CD4-positive, alpha-beta T cell treated with Interleukin-17A for 1 hour (primary cell): Measurements from ENCODE around the gene TFPI.
"Not testable (repeated sequence)": the region's sequence is repeated elsewhere in the genome, so short reads cannot be mapped to it uniquely, and the experiment has no call there.

Source experiments
- DNase-seq: peaks from one replicate; pipeline ENCODE4 v3.0.0-alpha.2; 2020

TFPI gene

DNA sequence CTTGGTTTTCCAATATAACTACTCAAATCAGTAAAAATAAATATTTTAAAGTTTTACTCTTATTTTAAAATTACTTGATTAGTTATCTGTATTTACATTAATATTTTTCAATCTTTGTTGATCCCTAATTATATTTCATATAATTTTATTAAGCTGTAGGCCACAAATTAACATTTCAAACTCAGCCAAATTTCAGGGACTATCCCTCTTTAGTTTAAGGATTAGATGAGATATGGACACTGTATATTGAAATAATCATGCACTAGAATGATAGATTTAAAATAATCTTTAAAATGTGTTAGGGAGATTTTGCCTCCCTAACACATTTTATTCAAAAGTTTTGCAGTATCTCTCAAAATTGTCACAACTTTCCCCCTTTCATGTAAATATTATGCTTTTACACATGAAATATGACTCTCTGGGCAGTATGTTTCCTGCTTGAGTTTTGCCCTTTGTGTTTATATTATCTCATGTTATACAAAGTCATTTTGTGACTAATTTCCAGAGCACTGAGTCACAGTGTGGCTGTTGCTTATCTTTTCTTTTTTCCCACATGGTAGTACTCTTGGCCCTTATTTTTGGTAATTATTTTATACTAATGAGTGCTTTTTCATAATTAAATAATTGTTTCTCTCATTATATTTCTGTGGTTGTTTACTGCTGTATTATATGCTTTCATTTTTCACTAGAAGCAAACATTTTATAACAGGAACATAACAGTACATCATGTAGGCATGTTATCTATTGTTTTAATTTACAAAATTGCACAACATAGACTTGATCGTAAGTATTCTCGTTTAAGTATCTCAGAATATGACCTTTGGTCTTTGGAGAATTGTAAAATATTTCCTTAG lies 1.2 kb downstream of the TFPI start:
- no peak for DNase-seq

DNA sequence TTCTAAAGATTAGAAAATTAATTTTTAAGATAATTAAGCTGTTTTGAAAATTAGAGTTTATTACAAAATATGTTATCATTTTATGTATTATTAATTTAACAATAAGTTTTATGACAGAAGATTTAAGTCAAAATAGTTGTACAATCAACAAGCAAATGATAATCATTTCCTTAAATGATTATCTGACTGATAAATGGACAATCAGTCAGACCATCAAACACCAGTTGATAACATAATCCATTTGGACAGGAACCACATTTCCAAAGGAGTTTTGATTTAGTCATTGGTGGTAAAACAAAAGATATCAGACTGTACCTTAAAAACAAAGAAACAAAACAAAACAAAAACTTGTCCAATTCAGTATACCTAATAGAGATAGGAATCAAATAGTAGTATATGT lies 1.9 kb downstream of the TFPI start:
- no peak for DNase-seq

- no peak for DNase-seq
These were observed 3.4 kb downstream of the TFPI start for GRCh38 chr2:187550857-187551256.

DNA sequence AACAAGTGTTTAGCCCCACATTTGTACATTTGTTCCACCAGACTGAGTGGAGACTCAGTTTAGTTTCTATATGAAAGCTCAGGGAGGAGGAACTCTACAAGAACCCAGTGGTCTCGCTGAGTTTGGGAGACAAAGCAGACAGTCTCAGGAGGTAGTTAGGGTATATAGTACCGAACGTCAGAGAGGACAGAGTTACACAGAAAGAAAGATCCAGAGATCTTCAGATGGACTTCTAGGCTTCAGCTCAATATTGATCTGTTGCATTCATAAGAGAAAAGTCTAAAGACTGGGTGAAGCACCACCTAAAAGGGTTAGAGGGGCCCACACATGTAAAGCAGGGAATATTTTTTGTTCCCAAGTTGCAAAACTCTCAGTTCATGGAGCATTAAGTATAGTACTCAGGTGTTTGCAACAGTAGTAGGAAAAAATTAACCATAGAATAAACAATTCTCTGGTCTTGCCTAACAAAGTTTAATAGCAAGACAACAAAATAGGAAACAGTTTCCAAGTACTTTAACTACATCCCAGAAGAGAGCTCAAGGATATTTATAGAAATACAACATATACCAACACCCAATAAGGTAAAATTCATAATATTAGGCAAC lies 4.2 kb downstream of the TFPI start:
- DNase-seq: no peak

GRCh38 chr2:187549193-187549592 lies 5.0 kb downstream of the TFPI start:
- no peak for DNase-seq

GRCh38 chr2:187548656-187549055 lies 5.6 kb downstream of the TFPI start:
- DNase-seq: no peak

- no peak for DNase-seq
These were observed 6.8 kb downstream of the TFPI start for GRCh38 chr2:187547353-187547979.

- no peak for DNase-seq
These were observed 7.4 kb downstream of the TFPI start for GRCh38 chr2:187546762-187547333.

DNA sequence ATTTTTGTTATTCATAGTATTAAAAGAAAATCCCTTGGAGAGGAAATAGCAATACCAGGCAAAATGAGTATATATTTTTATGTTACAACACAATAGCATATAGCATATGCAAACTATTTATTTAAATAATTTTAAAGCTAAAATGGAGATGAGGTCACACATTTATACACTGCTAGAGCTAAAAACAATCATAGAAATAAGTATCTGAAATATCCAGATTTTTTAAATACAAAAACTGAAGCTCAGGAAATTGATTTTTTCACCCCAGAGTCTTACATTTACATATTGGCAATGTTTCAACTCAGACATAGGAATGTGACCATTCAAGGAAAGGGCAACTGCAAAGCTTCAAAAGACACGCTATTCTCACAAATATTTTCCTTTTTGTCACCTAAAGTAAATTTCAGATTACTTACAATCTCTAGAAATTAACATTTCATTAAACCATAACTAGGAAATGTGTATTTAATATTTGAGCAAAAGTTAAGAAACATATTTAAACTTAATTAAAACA lies 8.9 kb downstream of the TFPI start:
- DNase-seq: no peak

DNA sequence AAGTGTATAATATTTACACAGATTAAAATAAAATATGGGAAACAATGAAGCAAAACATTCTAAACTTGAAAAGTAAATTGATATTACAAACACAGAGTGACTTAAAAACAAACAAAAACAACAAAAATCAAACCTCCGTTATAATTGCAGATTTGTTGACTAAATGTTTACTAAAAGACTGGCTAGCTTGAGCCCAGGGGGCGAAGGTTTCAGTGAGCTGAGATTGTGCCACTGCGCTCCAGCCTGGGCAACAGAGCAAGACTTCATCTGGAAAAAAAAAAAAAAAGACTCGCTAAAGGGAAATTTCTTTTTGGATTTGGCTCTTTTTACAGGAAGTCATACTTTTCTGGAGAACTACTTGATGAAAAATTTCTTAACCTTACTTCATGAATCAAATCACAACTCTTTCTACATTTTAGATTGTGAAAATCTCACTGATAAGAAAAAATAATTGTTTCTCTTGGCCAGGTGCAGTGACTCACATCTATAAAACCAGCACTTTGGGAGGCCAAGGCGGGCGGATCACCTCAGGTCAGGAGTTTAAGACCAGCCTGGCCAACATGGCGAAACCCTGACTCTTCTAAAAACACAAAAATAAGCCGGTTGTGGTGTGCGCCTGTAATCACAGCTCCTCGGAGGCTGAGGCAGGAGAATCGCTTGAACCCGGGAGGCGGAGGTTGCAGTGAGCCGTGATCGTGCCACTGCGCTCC lies 9.7 kb downstream of the TFPI start:
- no peak for DNase-seq

DNA sequence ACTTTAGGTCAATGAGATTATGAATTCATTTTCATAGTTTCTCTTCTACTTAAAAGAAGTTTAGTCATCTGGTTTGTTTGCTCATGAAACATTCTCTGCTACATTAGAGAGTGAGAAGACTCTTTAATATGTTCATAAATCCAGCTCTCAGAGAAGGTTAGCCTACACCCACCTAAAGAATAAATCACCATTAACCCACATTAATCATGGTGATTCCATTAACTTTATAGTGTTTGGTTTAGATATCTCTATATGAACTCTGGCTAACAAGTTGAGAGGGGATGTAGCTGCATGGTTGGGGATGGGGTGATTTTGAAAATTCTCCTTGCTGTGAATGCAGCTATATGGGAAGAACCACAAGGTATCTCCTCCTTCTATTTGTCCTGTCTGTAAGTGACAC lies 10.7 kb downstream of the TFPI start:
- no peak for DNase-seq

DNA sequence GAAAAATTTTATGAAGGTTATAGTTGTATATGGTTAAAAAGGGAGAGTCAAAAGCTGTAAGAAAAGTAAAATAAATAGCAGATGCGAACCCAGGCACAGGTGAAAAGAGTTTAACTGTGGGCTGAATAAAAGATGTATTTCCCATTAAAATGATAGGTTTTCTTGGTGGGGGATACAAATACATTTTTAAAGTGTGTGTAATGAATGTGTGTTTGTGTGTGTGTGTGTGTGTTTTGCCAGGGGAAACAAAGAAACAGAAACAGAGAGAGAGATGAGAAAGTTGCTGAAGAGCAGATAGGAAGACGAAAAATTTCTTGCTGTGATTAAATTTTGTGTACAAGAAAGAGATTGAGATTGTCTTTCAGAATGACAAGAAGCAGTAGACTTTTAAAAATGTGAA lies 12.1 kb downstream of the TFPI start:
- no peak for DNase-seq

GRCh38 chr2:187541086-187542085 lies 12.8 kb downstream of the TFPI start:
- DNase-seq: no peak

DNA sequence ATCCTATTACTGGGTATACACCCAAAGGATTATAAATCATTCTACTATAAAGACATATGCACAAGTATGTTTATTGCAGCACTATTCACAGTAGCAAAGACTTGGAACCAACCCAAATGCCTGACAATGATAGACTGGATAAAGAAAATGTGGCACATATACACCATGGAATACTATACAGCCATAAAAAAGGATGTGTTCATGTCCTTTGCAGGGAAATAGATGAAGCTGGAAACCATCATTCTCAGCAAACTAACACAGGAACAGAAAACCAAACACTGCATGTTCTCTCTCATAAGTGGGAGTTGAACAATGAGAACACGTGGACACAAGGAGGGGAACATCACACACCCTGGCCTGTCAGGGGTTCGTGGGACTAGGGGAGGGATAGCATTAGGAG lies 16.0 kb downstream of the TFPI start:
- DNase-seq: not testable (repeated sequence)

DNA sequence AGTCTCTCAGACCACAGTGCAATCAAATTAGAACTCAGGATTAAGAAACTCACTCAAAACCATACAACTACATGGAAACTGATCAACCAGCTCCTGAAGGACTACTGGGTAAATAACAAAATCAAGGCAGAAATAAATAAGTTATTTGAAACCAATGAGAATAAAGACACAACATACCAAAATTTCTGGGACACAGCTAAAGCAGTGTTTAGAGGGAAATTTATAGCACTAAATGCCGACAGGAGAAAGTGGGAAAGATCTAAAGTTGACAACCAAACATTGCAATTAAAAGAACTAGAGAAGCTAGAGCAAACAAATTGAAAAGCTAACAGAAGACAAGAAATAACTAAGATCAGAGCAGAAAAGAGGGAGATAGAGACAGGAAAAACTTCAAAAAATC lies 18.9 kb downstream of the TFPI start:
- DNase-seq: not testable (repeated sequence)

DNA sequence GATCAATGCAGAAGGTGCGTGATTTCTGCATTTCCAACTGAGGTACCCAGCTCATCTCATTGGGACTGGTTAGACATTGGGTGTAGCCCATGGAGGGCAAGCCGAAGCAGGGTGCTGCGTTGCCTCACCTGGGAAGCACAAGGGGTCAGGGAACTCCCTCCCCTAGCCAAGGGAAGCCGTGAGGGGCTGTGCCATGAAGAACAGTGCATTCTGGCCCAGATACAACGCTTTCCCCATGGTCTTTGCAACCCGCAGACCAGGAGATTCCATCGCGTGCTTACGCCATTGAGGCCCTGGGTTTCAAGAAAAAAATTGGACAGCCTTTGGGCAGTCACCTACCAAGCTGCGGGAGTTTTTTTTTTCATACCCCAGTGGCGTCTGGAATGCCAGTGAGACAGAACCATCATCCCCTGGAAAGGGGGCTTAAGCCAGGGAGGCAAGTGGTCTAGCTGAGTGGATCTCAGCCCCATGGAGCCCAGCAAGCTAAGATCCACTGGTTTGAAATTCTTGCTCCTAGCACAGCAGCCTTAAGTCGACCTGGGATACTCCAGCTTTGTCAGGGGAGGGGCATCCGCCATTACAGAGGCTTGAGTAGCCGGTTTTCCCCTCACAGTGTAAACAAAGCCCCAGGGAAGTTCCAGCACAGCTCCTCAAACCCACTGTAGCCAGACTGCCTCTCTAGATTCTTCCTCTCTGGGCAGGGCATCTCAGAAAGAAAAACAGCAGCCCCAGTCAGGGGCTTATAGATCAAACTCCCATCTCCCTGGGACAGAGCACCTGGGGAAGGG lies 21.7 kb downstream of the TFPI start:
- DNase-seq: no peak

- no peak for DNase-seq
These were observed 24.1 kb downstream of the TFPI start for GRCh38 chr2:187529977-187530721.

DNA sequence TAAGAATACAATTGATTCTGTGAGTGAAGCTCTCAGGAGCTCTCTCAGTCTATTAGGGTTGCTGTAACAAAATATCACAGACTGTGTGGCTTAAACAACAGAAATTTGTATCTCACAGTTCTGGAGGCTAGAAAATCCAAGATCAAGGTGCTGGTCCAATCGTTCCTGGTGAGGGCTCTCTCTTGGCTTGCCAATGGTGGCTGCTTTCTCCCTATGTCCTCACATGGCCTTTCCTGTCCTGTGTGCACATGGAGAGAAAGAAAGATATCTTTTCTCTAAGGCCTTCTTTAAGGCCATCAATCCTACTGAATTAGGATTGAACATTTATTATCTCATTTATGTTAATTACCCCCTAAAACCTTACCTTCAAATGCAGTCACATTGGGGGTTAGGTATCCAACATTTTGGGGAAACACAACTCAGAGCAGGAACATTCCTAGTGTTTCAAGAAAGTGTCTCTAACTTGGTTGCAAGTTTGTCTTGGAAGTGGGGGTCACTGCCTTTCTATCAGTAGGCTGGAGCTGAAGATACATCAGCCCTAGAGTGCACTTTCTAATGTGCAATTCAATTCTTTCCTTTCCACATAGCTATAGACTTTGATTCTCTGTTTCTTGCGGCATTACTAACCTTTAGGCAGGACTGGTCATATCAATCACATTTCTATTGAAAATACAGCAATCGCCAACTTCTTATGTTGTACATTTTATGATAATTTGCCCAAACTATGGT lies 24.8 kb downstream of the TFPI start:
- no peak for DNase-seq

DNA sequence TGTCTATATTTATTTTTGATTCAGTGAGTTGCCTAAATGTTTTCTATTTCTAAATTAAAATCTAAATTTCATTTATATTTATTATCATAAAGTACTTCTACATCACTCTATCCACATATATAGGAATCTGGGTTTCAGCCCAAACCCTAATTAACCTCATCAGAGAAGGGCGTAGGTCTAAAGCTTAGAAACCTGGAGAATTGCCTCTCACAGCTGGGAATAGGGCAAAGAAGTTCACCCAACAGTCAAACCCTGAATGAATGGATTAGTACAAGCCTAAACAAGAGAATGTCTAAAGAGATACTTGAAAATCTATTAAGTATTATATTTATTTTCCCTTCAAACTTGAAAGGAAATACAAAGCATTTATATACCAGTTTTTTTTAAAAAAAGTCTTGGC lies 26.2 kb downstream of the TFPI start:
- no peak for DNase-seq
